Midbrain (tissue), 1 donor: Measurements from ENCODE around the gene FAM156A.
"Not testable (repeated sequence)": the region's sequence is repeated elsewhere in the genome, so short reads cannot be mapped to it uniquely, and the experiment has no call there.

ENCODE experiments used
- DNase-seq: peaks from one replicate; lab custom pipeline; 2025; lab: John Stamatoyannopoulos, UW

FAM156A gene

DNA sequence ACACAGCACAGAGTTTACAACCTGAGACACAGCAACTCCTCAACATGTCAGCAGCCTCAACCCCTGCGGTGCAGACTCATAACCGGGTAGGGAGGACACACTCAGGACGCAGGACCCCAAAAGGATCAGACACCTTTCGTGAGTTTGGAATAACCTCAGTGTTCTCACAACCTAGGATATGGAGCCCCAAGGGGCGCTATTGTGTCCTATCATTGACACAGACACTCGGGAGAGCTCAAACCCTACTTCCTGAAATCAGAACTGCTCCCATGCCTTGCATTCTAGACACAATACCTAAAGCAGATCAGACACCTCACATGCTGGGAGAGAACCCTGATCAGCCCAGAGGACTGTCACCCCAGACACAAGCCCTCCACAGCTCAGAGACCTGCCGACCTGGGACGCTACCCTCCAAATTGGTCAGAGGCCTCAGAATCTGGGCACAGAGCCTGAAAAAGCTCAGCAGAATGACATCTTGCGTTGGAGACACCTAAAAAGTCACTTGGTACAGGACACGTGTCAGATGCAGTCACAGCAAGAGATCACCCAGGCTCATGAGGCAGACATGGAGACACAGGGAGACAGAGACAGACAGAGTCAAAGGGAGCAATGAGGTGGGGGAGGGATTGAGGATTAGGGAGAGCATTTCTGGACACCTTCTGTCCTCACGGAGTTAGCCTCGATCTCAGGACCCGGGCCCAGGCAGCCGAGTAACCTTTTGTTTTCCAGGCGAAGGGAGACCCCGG is 8.8 kb upstream of the FAM156A start:
- not testable (repeated sequence) for DNase-seq

DNA sequence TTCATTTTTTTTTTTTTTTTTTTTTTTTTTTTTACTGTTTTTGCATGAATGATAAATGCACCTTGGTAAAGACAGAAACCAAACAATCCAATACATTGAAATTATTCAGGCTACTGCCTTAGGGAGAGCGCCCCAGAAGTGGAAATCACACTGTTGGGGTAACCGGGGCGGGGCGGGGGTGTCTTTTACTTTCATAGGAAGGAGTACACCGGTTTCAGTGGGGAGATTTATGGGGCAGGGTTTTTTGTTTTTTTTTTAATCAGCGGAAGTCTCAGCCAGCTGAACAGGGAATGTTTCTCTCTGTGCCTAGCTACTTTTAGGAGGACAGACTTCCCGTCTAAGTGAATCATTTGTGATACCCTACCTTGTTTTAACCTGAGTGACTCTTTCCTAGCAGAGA is 643 bp upstream of the FAM156A start:
- DNase-seq = not testable (repeated sequence)

DNA sequence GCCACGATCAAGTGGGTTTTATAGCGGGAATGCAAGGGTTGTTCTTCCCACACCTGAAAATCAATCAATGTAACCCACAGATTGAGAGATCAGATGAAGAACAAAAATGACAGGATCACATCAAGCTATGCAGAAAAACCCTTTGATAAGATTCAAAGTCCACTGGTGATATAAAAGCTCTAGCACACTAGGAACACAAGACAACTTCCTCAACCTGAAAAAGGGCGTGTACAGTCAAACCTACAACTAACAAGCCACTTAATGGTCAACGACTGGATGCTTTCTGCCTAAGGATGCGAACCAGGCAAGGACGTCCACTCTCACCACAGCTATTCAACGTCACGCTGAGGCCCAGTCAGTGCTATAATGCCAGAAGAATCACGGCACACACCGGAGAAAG is 8.4 kb downstream of the FAM156A start:
- not testable (repeated sequence) for DNase-seq

DNA sequence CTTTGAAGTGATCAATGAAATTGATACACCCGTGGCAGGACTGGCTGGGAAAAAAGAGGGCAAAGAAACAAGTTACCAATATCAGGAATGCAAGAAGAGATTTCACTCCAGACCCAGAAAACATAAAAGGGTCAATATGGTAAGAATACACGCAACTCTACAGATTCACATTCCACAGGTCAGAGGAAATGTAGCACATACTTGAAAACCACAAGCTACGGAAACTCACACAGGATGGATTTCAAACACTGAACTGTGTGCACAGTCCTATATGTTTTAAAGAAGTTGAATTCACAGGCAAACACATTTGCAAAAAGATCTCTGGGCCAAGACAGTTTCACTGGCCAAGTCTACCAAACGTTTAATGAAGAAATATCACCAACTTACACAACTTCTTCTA is 9.0 kb downstream of the FAM156A start:
- not testable (repeated sequence) for DNase-seq

DNA sequence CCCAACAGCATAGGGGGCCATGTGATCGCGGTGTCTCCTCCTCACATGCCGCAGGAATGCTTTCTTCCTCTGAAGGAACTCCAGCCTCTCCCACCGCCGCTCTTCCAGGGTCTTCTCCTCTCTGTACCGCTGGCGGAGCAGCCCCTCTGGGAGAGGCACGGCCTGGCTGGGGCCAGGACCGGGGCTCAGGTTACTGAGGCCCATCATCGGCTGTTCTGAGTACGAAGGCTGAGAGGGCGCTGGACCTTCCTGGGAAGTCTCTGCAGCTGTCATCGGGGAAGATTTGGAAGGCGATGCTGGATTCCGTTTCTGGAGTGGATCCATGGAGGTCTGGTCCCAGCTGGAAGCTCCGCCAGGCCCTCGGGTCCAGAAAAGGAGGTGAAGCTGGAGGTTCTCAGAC is 10.1 kb downstream of the FAM156A start:
- not testable (repeated sequence) for DNase-seq

DNA sequence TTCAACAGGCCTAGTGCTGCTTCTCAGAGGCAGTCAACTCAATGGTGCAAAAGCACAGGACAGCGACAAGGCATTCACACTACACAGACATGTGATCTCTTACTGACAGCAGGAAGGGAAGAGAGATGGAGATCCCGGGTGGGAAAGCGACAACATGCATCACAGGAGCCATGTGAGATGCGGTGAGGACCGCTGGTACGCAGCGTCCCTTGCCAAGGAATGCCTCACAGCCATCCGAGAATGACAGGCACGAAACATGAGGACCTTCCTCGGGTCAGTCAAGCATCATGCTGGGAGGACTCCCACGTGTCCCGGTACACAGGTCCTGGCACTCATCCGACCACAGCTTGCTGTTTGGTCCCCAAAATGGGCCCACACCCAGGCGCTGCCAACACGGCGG is 10.8 kb downstream of the FAM156A start:
- not testable (repeated sequence) for DNase-seq

DNA sequence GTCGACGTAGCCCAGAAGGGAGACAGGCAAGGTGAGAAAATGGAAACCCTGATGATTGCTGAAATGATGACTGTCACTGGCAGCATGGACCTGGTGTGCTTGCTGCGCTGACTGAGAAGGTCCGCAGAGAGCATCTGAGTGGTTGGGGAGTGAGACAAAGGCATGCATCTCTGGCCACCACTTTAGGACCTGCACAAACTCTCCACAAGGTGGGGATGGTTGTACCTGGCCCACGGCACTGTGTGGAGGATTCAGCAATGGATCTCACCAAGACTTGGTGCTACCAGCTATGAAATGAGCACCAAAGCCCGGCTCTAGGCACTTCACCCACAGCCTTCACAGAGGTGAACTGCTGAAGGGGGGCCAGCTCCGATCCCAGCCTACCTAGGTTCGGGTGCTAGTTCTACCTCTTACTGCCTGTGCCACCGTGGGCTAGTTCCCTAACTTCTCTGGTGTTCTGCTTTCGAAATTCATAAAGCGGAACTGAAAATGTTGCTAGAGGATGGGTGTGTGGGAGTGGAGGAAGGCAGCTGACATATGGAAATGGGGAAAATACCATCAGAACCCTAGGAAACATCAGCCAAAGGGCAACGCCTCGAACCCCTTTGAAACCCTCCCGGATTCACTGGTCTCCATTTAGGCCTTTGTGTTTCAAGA is 12.4 kb downstream of the FAM156A start:
- DNase-seq = not testable (repeated sequence)

DNA sequence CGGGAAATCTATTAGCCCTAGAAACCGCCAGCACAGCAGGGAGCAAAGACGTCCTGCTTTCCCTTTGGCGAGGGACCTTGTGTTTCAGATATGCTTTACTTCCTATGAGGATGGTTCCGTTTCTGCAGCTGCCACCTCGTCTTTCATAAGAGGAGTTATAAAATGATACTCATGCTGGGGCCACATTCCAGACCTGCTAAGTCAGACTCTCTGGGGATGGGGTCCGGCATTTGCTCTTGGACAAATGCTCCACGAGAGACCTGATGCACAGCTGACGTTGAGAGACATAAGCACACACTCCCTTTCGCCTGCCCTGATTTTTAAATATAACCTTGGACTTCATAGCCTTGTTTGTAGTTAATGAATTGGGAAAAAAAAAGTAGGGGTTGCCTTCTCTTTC is 16.6 kb downstream of the FAM156A start:
- not testable (repeated sequence) for DNase-seq

DNA sequence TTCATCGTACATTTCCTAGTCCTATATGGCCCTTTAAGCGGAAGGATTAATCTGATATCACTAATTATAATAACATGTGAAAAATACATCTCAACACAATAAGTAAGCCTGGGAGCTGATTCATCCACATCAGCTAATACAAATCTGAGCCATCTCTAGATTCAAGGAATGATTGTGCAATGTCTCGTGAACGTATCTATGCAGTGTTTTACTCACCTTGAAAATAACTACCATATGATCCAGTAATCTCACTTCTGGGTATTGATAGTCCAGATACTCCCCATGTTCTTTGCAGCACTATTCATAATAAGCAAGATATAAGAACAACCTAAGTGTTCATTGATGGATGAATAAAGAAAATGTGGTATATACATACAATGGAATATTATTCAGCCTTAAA is 17.6 kb downstream of the FAM156A start:
- DNase-seq = not testable (repeated sequence)

DNA sequence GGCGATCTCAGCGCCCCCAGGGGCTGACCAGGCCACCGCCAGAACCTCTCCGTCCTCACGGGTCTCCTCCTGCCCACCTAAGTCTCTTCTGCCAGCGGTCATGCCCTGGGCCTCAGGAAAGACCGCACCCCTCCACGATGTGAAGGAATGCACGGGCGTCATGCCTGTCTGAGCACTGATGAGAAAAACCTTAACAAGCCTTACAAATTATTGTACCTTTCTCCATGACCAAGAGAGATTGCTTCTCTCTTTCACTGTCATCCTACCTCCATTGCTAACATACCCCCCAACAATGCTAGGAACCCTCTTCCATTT is 22.9 kb downstream of the FAM156A start:
- not testable (repeated sequence) for DNase-seq

DNA sequence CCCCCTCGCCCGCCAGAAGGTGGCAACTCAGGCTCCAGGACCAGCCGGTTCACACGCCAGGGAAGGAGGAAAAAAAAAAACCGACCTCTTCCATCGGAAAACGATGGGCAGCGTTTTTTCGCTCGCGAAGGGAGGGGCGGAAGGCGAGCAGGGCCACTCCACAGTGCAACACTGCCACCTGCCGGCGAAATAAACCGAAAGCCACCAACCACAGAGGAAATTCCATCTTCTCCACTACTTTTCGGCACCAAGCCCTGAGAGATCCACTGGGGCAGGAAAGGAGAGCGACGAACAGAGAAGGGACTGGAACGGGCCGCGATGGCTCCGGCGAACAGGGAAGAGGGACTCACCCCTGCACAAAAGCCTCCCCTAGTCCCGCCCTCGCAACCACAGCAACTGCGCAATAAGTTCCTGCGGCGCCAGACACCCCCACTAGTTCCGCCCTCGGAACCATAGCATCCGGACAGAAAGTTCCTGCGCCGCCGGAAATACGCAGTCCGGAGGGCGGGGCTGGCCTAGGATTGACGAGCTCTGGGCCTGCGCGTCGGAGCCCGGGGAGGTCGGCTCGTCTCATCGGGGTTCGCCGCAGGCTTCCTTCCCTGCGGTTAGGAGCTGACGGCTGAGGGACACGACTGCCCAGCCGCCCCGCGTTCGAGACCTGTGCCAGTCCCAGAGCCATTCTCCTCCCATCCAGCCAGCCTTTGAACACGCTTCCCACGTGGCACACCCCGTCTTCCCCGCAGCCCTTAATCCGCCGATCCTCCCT is 23.4 kb downstream of the FAM156A start:
- DNase-seq = peak; percentile 98

DNA sequence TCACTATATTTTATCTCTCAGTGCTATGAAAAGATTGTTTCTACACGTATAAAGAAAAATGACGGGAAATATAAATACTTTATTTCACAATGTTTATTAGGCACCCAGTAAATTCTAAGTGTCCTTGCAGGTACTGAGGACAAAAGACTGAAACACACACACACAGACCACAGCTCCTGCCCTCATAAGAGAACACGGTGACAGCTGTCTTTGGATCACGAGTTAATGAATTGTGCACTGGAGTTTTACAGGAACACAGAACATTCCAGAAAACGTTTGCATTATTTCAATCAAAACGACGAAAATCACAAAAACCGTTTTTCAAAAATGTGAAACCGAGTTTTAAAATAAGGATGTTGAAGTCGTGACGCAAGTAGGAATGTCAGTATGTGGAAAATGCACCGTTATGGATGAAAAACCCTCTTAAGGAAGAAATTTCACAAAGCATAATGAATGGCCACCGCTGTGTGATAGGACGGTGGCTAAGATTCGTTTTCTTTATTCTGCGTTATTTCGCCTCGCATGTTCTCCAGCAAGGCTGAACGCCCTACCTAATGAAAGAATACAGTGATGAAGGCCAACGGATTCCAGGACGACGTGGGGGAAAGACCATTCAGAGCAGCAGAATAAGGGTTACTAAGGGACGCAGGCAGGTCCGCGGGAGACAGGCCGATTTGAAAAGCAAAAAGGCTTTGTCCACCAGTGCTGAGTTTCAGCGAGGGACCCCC is 24.2 kb downstream of the FAM156A start:
- DNase-seq = no peak

DNA sequence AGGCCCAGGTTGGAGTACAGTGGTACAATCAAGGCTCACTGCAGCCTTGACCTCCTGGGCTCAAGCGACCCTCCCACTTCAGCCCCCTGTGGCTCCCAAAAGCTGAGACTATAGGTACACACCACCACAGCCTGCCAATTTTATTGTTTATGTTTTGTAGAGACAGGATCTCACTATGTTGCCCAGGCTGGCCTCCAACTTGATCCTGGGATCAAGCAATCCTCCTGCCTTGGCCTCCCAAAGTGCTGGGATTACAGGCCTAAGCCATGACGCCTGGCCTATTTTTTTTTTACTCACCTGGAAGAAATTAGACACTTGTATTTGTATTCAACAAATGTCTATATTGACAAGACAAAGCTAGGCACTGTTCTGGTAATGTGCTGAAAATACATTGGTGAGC is 25.1 kb downstream of the FAM156A start:
- DNase-seq = no peak

DNA sequence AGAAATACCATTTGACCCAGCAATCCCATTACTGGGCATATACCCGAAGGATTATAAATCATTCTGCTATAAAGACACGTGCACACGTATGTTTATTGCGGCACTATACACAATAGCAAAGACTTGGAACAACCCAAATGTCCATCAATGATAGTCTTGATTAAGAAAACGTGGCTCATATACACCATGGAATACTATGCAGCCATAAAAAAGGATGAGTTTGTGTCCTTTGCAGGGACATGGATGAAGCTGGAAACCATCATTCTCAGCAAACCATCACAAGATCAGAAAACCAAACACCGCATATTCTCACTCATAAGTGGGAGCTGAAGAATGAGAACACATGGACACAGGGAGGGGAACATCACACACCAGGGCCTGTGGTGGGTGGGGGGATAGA is 28.1 kb downstream of the FAM156A start:
- not testable (repeated sequence) for DNase-seq

DNA sequence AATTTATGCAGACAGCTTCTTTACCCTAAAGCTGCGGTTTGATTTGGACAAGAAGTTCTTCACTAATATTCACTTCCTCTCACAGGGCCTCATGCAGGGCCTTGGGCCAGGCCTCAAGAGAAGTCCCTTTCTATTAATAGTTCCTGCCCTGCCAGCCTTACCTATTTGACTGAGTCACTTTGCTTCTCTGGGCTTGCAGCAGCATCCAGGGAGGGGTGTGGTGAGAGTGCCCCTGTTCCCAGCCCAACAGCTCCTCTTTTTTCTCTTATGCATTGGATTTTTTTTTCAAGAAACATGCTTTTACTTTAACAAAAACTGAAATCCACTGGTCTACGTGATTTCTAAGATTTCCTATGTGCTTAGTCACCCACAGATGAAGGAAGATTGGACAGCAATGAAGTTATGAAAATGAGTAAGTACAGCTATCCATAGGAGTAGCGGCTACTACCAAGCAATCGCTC is 34.5 kb downstream of the FAM156A start:
- DNase-seq = no peak

DNA sequence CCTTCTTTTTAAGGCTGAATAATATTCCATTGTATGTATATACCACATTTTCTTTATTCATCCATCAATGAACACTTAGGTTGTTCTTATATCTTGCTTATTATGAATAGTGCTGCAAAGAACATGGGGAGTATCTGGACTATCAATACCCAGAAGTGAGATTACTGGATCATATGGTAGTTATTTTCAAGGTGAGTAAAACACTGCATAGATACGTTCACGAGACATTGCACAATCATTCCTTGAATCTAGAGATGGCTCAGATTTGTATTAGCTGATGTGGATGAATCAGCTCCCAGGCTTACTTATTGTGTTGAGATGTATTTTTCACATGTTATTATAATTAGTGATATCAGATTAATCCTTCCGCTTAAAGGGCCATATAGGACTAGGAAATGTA is 43.6 kb downstream of the FAM156A start:
- DNase-seq = not testable (repeated sequence)

DNA sequence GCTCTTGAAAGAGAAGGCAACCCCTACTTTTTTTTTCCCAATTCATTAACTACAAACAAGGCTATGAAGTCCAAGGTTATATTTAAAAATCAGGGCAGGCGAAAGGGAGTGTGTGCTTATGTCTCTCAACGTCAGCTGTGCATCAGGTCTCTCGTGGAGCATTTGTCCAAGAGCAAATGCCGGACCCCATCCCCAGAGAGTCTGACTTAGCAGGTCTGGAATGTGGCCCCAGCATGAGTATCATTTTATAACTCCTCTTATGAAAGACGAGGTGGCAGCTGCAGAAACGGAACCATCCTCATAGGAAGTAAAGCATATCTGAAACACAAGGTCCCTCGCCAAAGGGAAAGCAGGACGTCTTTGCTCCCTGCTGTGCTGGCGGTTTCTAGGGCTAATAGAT is 44.6 kb downstream of the FAM156A start:
- DNase-seq = not testable (repeated sequence)

DNA sequence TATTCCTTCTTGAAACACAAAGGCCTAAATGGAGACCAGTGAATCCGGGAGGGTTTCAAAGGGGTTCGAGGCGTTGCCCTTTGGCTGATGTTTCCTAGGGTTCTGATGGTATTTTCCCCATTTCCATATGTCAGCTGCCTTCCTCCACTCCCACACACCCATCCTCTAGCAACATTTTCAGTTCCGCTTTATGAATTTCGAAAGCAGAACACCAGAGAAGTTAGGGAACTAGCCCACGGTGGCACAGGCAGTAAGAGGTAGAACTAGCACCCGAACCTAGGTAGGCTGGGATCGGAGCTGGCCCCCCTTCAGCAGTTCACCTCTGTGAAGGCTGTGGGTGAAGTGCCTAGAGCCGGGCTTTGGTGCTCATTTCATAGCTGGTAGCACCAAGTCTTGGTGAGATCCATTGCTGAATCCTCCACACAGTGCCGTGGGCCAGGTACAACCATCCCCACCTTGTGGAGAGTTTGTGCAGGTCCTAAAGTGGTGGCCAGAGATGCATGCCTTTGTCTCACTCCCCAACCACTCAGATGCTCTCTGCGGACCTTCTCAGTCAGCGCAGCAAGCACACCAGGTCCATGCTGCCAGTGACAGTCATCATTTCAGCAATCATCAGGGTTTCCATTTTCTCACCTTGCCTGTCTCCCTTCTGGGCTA is 48.9 kb downstream of the FAM156A start:
- not testable (repeated sequence) for DNase-seq

DNA sequence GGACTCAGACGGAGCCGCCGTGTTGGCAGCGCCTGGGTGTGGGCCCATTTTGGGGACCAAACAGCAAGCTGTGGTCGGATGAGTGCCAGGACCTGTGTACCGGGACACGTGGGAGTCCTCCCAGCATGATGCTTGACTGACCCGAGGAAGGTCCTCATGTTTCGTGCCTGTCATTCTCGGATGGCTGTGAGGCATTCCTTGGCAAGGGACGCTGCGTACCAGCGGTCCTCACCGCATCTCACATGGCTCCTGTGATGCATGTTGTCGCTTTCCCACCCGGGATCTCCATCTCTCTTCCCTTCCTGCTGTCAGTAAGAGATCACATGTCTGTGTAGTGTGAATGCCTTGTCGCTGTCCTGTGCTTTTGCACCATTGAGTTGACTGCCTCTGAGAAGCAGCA is 50.4 kb downstream of the FAM156A start:
- DNase-seq = not testable (repeated sequence)

DNA sequence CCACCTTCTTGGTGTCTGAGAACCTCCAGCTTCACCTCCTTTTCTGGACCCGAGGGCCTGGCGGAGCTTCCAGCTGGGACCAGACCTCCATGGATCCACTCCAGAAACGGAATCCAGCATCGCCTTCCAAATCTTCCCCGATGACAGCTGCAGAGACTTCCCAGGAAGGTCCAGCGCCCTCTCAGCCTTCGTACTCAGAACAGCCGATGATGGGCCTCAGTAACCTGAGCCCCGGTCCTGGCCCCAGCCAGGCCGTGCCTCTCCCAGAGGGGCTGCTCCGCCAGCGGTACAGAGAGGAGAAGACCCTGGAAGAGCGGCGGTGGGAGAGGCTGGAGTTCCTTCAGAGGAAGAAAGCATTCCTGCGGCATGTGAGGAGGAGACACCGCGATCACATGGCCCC is 51.2 kb downstream of the FAM156A start:
- not testable (repeated sequence) for DNase-seq

DNA sequence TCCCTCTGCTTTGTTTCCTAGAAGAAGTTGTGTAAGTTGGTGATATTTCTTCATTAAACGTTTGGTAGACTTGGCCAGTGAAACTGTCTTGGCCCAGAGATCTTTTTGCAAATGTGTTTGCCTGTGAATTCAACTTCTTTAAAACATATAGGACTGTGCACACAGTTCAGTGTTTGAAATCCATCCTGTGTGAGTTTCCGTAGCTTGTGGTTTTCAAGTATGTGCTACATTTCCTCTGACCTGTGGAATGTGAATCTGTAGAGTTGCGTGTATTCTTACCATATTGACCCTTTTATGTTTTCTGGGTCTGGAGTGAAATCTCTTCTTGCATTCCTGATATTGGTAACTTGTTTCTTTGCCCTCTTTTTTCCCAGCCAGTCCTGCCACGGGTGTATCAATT is 52.2 kb downstream of the FAM156A start:
- not testable (repeated sequence) for DNase-seq

DNA sequence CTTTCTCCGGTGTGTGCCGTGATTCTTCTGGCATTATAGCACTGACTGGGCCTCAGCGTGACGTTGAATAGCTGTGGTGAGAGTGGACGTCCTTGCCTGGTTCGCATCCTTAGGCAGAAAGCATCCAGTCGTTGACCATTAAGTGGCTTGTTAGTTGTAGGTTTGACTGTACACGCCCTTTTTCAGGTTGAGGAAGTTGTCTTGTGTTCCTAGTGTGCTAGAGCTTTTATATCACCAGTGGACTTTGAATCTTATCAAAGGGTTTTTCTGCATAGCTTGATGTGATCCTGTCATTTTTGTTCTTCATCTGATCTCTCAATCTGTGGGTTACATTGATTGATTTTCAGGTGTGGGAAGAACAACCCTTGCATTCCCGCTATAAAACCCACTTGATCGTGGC is 52.8 kb downstream of the FAM156A start:
- DNase-seq = not testable (repeated sequence)
